Measurements from ENCODE around the gene UCN. TPM values are rescaled to one million over a fixed set of nuclear protein-coding genes. Genes with fewer than 3 reads are reported as not detected.
"Not testable (repeated sequence)": the region's sequence is repeated elsewhere in the genome, so short reads cannot be mapped to it uniquely, and the experiment has no call there.

Gene UCN
- total RNA-seq, 1 experiment from 2014 or later = 12.6 TPM

DNA sequence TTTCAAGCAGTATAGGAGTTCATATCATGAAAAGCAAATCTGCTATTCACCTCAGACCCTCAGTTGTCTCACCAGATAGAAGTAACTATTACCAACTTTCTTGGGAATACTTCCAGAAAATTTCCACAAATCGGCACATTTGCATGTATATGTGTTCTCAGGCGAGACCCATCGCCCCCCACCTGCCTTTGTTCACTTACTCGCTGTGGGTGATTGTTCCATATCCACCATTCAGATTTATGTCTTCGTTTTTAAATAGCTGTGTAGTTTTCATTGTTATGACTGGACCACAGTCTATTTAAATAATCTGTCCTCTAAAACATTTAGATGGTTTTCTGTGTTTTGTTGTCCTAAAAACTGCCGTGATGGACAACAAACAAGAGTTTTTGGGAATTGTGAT lies 22.8 kb downstream of the UCN start:
- no peak for DNase-seq (ENCODE audit: low read depth)

DNA sequence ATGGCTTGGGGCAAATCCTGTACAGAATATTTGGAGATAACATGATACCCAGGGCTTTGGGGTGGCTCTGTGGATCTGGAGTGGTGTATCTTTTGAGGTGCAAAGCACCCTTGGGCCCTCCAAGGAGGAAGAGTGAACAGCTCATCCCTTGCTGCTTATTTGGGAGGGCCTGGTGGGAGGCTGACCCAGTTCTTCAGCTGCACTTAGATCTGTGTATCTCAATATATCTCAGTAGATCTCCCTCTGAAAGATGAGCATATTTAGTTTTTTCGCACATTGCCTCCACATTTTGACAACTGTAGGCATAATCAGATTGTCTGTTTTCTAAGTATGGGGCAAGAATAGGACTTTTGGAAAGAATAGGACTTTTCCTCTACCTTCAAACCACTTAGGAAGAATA lies 23.2 kb downstream of the UCN start:
- no peak for DNase-seq (ENCODE audit: low read depth)

DNA sequence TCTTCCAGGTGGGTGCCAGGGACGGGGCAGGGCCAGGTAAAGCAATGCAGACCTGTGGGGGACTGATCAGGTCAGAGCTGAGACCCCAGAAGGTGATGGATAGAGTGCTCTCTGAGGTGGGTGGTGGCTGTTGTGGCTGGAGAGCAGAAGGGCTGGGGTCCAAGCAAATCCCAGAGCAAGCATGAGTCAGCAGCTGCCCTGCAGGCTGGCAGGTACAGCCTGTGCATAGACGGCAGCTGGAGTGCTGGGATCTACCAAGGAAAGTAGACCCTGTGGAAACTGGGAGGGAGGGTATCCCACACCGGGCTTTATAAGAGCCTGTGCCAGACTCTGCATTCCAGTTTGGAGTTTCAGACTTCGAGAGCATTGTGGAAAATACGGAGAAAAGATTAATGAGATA lies 25.4 kb downstream of the UCN start:
- no peak for DNase-seq (ENCODE audit: low read depth)

DNA sequence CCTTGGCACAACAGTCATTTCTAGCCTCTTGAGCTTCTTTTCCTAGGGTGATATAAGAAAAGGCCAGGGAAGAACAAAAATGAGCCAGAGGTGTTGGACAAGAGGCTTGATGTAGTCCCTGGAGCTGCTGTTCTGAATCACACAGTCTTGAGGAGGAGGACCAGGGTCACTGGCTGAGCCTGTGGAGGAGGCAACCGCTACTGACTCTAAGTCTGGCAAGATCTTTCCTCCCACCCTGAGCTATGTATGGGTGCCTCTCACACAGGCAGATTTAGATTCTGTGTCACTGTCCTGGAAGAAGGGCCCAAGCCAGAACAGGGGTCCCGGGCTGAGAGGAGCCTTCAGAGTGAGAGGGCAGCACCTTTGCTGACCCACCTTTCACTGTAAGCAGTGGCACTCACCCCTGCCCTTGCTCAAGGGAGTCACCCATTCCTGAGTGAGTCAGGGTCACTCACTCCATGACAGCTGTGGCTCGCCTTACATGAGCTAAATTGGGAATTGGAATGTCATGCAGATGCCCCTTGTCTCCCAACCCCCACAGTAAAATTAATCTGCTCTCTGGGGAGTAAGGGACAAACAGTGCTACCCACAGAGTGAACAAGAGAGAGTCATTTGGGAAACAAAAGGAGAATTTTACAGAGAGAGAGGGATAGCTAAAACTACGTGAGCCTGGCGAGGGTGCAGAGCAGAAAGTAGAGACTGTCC lies 26.2 kb downstream of the UCN start, which contains the start of gene TRIM54:
TRIM54 (plus strand) TSS at position 575 of the 705 bp plus-strand sequence. CDS start 303 bp downstream, outside the sequence.
- DNase-seq (ENCODE audit: low read depth) = no peak

- DNase-seq (ENCODE audit: low read depth) = no peak
These were observed 26.8 kb downstream of the UCN start for GRCh38 chr2:27281442-27281841.

- DNase-seq (ENCODE audit: low read depth) = no peak
These were observed 27.4 kb downstream of the UCN start for GRCh38 chr2:27280826-27281225.

- DNase-seq (ENCODE audit: low read depth) = no peak
These were observed 30.2 kb downstream of the UCN start for GRCh38 chr2:27278010-27278409.

GRCh38 chr2:27275211-27276150 lies 32.8 kb downstream of the UCN start, which contains the start of gene DNAJC5G:
Gene DNAJC5G, plus strand, starts transcription at chr2:27275433. Its CDS starts 1,296 bp downstream, at chr2:27276729.
- DNase-seq (ENCODE audit: low read depth) = no peak

GRCh38 chr2:27272537-27273522 lies 35.4 kb downstream of the UCN start:
- peak; percentile 33 for DNase-seq (ENCODE audit: low read depth)

DNA sequence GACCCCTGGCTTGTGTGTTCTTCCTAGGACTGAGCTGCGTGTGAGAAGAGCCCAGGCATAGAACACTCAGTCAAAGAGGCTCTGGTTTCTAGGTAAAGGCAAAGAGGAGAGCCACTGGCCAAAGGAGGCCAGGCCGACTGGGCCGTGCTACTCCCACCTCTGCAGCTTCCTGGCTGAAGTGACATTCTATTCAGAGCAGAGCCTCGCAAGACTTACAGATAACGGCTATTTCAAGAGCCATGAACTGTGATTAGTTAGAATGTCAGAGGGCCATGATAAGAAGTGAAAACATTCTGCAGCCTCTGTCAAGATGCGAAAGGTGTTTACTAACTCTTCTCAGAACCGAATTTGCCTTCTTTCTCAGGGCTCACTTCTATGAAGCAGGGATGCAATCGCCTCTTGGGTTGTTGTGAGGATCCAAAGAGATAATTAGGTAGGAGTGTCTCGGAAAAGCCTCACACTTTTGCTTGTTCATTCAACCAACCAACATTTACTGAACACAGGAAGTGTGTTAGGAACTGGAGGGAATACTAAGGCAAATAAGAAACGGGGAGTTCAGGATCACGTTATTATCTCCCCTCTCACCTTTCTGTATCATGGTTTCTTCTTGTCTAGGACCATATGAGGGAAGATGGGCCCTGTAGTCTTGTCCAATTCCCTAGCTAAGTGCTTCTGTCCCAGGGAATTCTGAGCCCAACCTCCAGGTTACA lies 36.5 kb downstream of the UCN start:
- DNase-seq (ENCODE audit: low read depth) = no peak

GRCh38 chr2:27270670-27271069 lies 37.6 kb downstream of the UCN start:
- DNase-seq (ENCODE audit: low read depth) = no peak

DNA sequence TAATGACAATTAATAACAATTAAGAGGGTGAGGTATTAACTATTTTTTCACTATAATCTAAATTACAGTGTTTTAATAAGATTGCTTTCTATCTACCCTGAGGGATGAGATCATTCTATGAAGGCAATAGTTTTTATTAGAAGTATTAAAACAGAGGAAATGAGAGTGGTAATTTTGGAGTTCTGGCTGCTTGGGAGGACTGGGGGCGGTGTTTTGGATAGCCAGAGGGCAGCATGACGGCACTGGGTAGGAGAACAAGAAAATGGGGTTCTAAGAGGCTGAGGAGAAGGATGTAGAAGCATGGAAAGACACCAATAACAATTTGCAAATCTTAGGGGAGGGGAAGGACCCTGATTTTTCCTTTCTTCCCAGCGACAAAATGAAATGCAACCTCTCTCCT lies 38.1 kb downstream of the UCN start:
- no peak for DNase-seq (ENCODE audit: low read depth)

- DNase-seq (ENCODE audit: low read depth) = not testable (repeated sequence)
These were observed 39.9 kb downstream of the UCN start for GRCh38 chr2:27268296-27268695.

DNA sequence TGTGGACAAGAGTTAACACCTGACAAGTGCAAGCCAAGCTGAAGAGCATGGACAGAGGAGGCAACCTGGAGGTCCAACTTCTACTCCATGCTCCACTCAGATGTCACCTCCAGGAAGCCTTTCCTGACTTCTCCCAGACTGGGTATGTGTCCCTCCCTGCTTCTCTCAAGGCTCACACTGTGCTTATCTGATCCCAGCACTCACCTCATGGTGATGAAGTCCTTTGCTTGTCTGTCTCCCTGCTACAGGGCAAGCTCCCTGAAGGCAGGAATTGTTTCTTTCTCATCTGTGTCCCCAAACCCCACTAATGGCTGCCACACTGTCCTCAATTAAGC lies 42.7 kb downstream of the UCN start:
- no peak for DNase-seq (ENCODE audit: low read depth)

DNA sequence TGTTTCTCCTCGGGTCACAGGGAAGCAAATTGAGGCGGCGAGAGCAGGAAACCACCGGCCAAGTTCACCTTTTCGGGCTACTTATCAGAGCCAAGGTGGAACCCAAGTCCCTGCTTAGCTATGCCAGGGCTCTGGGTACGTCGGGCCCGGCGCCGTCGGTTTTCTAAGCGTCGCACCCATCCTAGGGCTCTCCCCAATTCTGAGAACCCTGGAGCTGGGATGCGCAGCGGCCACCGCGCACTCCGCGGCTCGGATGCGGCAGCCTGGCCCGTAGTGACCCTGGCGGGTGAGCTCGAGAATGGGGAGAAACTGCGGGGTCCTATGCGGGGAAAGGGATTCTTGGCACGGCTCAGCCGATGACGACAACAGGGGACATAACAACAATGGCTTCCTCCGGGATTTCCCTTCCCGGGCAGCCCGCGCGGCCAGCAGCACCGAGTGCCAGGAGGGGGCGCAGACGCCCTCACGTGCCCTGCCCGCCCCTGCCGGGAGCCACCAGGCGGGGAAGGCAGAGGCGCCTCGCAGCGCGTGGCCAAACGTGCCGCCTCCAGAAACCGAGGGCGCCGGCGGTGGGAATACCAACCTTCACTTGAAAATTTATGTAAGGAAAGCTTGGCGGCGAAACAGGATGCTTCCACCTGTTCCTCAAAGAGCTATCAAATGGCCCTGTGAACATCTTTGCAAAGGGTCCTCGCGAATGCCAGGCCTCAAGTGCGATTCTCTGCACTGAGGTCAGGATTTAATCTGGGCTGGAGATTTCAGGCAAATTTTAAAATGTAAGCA lies 43.3 kb downstream of the UCN start:
- DNase-seq (ENCODE audit: low read depth) = no peak

- no peak for DNase-seq (ENCODE audit: low read depth)
These were observed 43.9 kb downstream of the UCN start for GRCh38 chr2:27264253-27264752.

GRCh38 chr2:27263287-27264252 lies 44.7 kb downstream of the UCN start:
- DNase-seq (ENCODE audit: low read depth) = no peak
